OCI-LY7 (cell line): ENCODE data around the gene TRAF3. TPM values are rescaled to one million over a fixed set of nuclear protein-coding genes. Genes with fewer than 3 reads are reported as not detected.

Source experiments
- BruUV-seq: library from RNA; stranded (reverse); fragments of 400-500 nt; replicated peaks from 2 replicates; lab custom pipeline; 2021; lab: Mats Ljungman, UMichigan
- CTCF ChIA-PET: fragments of 300-600 bp; sonication (Branson Sonifier 250); formaldehyde crosslinking; loops from one replicate; lab custom pipeline; 2022; ENCODE audit warnings: antibody characterized with exemption; ENCODE audit not compliant: unreplicated experiment; lab: Charles Lee
- POLR2A ChIA-PET: fragments of 300-600 bp; sonication (Branson Sonifier 250); formaldehyde crosslinking; loops from one replicate; lab custom pipeline; 2022; ENCODE audit warnings: antibody characterized with exemption; lab: Charles Lee
- DNase-seq: peaks from one replicate; pipeline ENCODE4 v3.0.0-alpha.2; 2015; ENCODE audit warnings: low spot score
- H2AFZ ChIP-seq: fragments of 200-600 bp; sonication (generic), shearing (Covaris generic); 2 replicates; pipeline ENCODE4 v1.6.1; 2014; ENCODE audit warnings: mild to moderate bottlenecking, antibody characterized with exemption, low read length, moderate library complexity
- H3K27ac ChIP-seq: fragments of 200-600 bp; sonication (generic); 2 replicates; pipeline ENCODE4 v1.5.1; 2014; ENCODE audit warnings: mixed run types, low read depth, mild to moderate bottlenecking, moderate library complexity, low read length, inconsistent platforms; ENCODE audit not compliant: poor library complexity, severe bottlenecking
- H3K36me3 ChIP-seq: fragments of 200-600 bp; sonication (generic); 2 replicates; pipeline ENCODE4 v1.6.1; 2014; ENCODE audit warnings: mild to moderate bottlenecking, antibody characterized with exemption, low read length, moderate library complexity, mixed read lengths; ENCODE audit not compliant: insufficient read depth
- H3K4me1 ChIP-seq: fragments of 200-600 bp; sonication (generic); 2 replicates; pipeline ENCODE4 v1.5.1; 2014; ENCODE audit warnings: mild to moderate bottlenecking, low read length; ENCODE audit not compliant: insufficient read depth, poor library complexity, severe bottlenecking
- H3K4me2 ChIP-seq: fragments of 200-600 bp; sonication (generic); 2 replicates; pipeline ENCODE4 v1.6.1; 2014; ENCODE audit warnings: mild to moderate bottlenecking, low read length
- H3K4me3 ChIP-seq: fragments of 200-600 bp; sonication (generic); 2 replicates; pipeline ENCODE4 v1.5.1; 2014; ENCODE audit warnings: mild to moderate bottlenecking, low read depth, low read length; ENCODE audit not compliant: poor library complexity, severe bottlenecking
- H3K79me2 ChIP-seq: fragments of 200-600 bp; sonication (generic); 2 replicates; pipeline ENCODE4 v1.6.1; 2016; ENCODE audit warnings: low read depth, mild to moderate bottlenecking, low read length, moderate library complexity, mixed read lengths; ENCODE audit not compliant: insufficient read depth
- H3K9me2 ChIP-seq: fragments of 200-600 bp; sonication (generic); 2 replicates; pipeline ENCODE4 v1.6.1; 2016; ENCODE audit warnings: mild to moderate bottlenecking, low read length, mixed read lengths; ENCODE audit not compliant: insufficient read depth
- H3K9me3 ChIP-seq: fragments of 200-600 bp; sonication (generic); 2 replicates; pipeline ENCODE4 v1.6.1; 2014; ENCODE audit warnings: mild to moderate bottlenecking, mixed run types, low read length, mixed read lengths
- H4K20me1 ChIP-seq: fragments of 200-600 bp; sonication (generic); 2 replicates; pipeline ENCODE4 v1.6.1; 2014; ENCODE audit warnings: mild to moderate bottlenecking, antibody characterized with exemption, low read length, moderate library complexity, mixed read lengths; ENCODE audit not compliant: insufficient read depth
- CTCF ChIP-seq: fragments of 200-600 bp; sonication (generic); conservative IDR thresholded peaks from 2 replicates; pipeline ENCODE4 v1.5.1; 2014; ENCODE audit warnings: mild to moderate bottlenecking, antibody characterized with exemption, low read length, moderate library complexity, mixed read lengths
- EZH2phosphoT487 ChIP-seq: fragments of 200-600 bp; sonication (generic); IDR thresholded peaks from 2 replicates; pipeline ENCODE4 v1.6.1; 2018; ENCODE audit warnings: low read depth, borderline replicate concordance, mild to moderate bottlenecking, mixed run types, antibody characterized with exemption, low read length, moderate library complexity, mixed read lengths
- intact Hi-C: fragments of 100-400 bp; cut with micrococcal nuclease; formaldehyde crosslinking; loops from one replicate; pipeline ENCODE4 v1.10.0; 2022; ENCODE audit not compliant: unreplicated experiment
- total RNA-seq, 2 experiments: library from RNA; depleted of rRNA in 1 of 2; stranded (reverse); fragments of >200 nt in 1 of 2; shearing (Covaris generic) in 1 of 2; gene quantifications; 2 replicates each; pipeline ENCODE4 v1.2.3, GENCODE V29; 2014 to 2022

TRAF3 gene
- total RNA-seq, 2 experiments from 2014 or later = 0.82 to 2.9 TPM

GRCh38 chr14:102733326-102733725, 43.9 kb upstream of the TRAF3 start:
- intact Hi-C loops = no loop called here
- Histone ChIP-seq H3K9me2 (no peaks in the 10 kb centered on the region), H3K9me3 (no peaks in the 10 kb centered on the region), H2AFZ (no peak overlapping the region), H3K4me2 (no peak overlapping the region), H3K36me3 (peaks cover 12% of the 10 kb centered on the region; the same call in 1 of the 2 replicates), H4K20me1 (no peaks in the 10 kb centered on the region), H3K4me1 (no peaks in the 10 kb centered on the region), H3K4me3 (no peak overlapping the region), H3K27ac (no peak overlapping the region), H3K79me2 (no peaks in the 10 kb centered on the region)
- DNase-seq = no peak
- ChIA-PET CTCF (no interaction called here), POLR2A (no interaction called here)
- TF ChIP-seq CTCF = no peak
- TF ChIP-seq EZH2phosphoT487 = no peak
- BruUV-seq = no TSS peak

- DNase-seq = no peak
- Histone ChIP-seq H3K9me3 (no peaks in the 10 kb centered on the region), H4K20me1 (no peaks in the 10 kb centered on the region), H3K4me2 (no peak overlapping the region), H3K27ac (no peak overlapping the region), H3K4me3 (no peak overlapping the region), H3K79me2 (no peaks in the 10 kb centered on the region), H3K4me1 (no peaks in the 10 kb centered on the region), H3K9me2 (no peaks in the 10 kb centered on the region), H2AFZ (no peak overlapping the region), H3K36me3 (peaks cover 8% of the 10 kb centered on the region; the same call in 1 of the 2 replicates)
- BruUV-seq = no TSS peak
- ChIA-PET POLR2A (no interaction called here), CTCF (no interaction called here)
- intact Hi-C loops = no loop called here
- TF ChIP-seq EZH2phosphoT487 (no peak), CTCF (no peak)
These were observed 42.8 kb upstream of the TRAF3 start for GRCh38 chr14:102734436-102734835.

GRCh38 chr14:102736956-102737355, 40.3 kb upstream of the TRAF3 start:
- no peak for TF ChIP-seq CTCF
- TF ChIP-seq EZH2phosphoT487 = no peak
- H3K79me2 ChIP-seq = no peaks in the 10 kb centered on the region
- H3K36me3 ChIP-seq = no peaks in the 10 kb centered on the region
- CTCF ChIA-PET = interaction anchor here (0.5 kb wide), 1 partner anchor 212 kb away, joined by 3 read pairs; no protein-coding TSS in a partner anchor
- no peaks in the 10 kb centered on the region for H3K9me3 ChIP-seq
- H3K4me1 ChIP-seq = no peaks in the 10 kb centered on the region
- BruUV-seq = no TSS peak
- no peak overlapping the region for H2AFZ ChIP-seq
- H4K20me1 ChIP-seq = no peaks in the 10 kb centered on the region
- no peak overlapping the region for H3K27ac ChIP-seq
- POLR2A ChIA-PET = no interaction called here
- DNase-seq = no peak
- intact Hi-C loops = no loop called here
- H3K4me3 ChIP-seq = no peak overlapping the region
- H3K9me2 ChIP-seq = no peaks in the 10 kb centered on the region
- no peak overlapping the region for H3K4me2 ChIP-seq
